Upper lobe of left lung (tissue), 6 donors: ENCODE results near the gene RNF207. TPM values are rescaled to one million over a fixed set of nuclear protein-coding genes. Genes with fewer than 3 reads are reported as not detected.

Source experiments
- ATAC-seq, 2 donors: fragments of 200-7000 bp; cut with Tn5 transposase; one replicate each; pipeline ENCODE4 v1.9.1; 2022; ENCODE audit warnings: mild to moderate bottlenecking in 2 of 2, moderate library complexity in 2 of 2; ENCODE audit not compliant: low FRiP score in 2 of 2
- DNase-seq, 2 donors: peaks; one replicate each; pipeline ENCODE4 v3.0.0-alpha.2; 2019 to 2020
- H3K27ac ChIP-seq, 4 donors: fragments of 200-600 bp; sonication (generic); one replicate each; pipeline ENCODE4 v1.5.1; 2016 to 2019
- H3K27me3 ChIP-seq, 4 donors: fragments of 200-600 bp; sonication (generic); one replicate each; pipeline ENCODE4 v1.5.1; 2017 to 2019
- H3K36me3 ChIP-seq, 4 donors: fragments of 200-600 bp; sonication (generic); one replicate each; pipeline ENCODE4 v1.5.1; 2016 to 2019
- H3K4me1 ChIP-seq, 4 donors: fragments of 200-600 bp; sonication (generic); one replicate each; pipeline ENCODE4 v1.5.1; 2018 to 2019
- H3K4me3 ChIP-seq, 4 donors: fragments of 200-600 bp; sonication (generic); one replicate each; pipeline ENCODE4 v1.5.1; 2017 to 2019; ENCODE audit warnings: mild to moderate bottlenecking in 2 of 4, moderate library complexity in 1 of 4
- H3K9me3 ChIP-seq, 4 donors: fragments of 200-600 bp; sonication (generic); one replicate each; pipeline ENCODE4 v1.5.1; 2018 to 2019
- EP300 ChIP-seq, 4 donors: sonication (generic); formaldehyde crosslinking; IDR thresholded peaks; one replicate each; pipeline ENCODE4 v1.5.1; 2017; ENCODE audit warnings: antibody characterized with exemption in 4 of 4, control low read depth in 2 of 4
- POLR2A ChIP-seq, 4 donors: fragments of 450-650 bp; IDR thresholded peaks; one replicate each; pipeline ENCODE4 v1.5.1; 2016 to 2017; ENCODE audit warnings: antibody characterized with exemption in 4 of 4, mild to moderate bottlenecking in 2 of 4
- POLR2AphosphoS5 ChIP-seq, 2 donors: sonication (generic); formaldehyde crosslinking; IDR thresholded peaks; one replicate each; pipeline ENCODE4 v1.5.1; 2017; ENCODE audit warnings: antibody characterized with exemption in 2 of 2
- WGBS, 2 donors: methylation state at CpG; one replicate each; pipeline ENCODE4 v1.1.5; 2017 to 2018; 5-methylcytosine and 5-hydroxymethylcytosine counted together
- total RNA-seq, 6 donors: library from RNA; depleted of rRNA in 4 of 6; stranded (reverse); fragments of >200 nt in 4 of 6; gene quantifications; one replicate each; pipeline versions ENCODE4 v1.1.0 to v1.2.1, GENCODE V29; 2016 to 2021
- TF ChIP-seq, protein P1 (sequence below), 6 experiments: fragments of 450-650 bp in 4 of 6; fragments of 200-600 bp in 2 of 6; sonication (generic) in 2 of 6; IDR thresholded peaks; one replicate each; pipeline ENCODE4 v1.5.1; 2016 to 2019; ENCODE audit warnings: antibody characterized with exemption in 6 of 6
- donor health status: DM: no; HTN: no; CAD: no; lungs with moderate emphysema.
- donor health status: DM: no; HTN: yes; CAD: no; lungs with severe emphysema.

Gene RNF207
- total RNA-seq, 6 donors from 2014 or later = 9.8 to 85.9 (median 18.3) TPM

DNA sequence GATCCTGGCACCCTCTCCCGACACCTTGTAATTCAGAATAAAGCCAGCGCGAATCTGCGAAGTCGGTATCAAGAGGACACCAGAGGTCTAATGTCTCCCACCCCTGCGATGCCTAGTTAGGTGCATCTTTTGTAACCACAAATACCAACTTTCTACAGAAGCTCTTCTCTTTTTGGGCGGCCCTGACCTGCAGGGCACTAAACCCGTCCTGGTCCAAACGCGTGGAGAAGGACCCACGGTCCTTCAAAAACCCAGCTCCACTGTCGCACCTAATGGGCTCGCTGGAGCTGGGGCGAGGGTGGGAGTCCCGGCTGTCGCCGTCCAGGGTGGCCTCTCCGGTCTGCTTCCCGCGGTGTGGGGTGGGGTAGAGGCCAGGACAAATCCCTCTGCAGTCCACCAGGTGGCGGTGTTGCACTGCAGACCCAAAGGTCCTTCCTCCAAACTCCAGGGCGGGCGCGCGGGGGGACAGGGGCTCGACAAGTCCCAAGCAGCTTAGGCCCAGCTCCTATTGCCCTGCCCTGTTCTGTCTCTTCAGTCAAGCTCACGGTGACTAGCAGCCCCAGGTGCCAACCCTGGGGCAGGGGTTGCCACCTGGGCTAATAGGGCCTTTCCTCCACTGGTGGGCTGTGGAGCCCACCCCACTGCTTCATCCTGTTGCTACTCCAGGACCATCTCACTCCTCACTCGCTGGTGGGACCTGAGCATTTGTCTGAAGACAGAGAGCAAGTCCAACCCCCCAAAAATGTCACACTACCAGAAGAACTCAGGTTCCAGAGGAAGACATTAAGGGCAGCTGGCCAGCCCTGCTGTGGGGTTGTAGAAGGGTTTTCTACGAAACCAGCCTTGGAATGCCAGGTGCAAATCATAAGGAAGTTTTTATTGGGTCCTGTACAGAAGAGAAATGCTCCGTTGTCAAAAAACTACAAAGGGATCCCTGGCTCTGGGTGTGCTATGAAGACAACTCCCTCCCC, 40.9 kb downstream of the RNF207 start:
- WGBS, 2 donors = 7 to 25% methylated on average over 12 to 30 of the region's 30 CpGs
- H3K4me1 ChIP-seq = peaks cover 17 to 51% (median 35%) of the 10 kb centered on the region in 4 donors
- H3K4me3 ChIP-seq = no peak overlapping the region
- no peak overlapping the region for H3K27ac ChIP-seq
- TF ChIP-seq, protein P1, sequence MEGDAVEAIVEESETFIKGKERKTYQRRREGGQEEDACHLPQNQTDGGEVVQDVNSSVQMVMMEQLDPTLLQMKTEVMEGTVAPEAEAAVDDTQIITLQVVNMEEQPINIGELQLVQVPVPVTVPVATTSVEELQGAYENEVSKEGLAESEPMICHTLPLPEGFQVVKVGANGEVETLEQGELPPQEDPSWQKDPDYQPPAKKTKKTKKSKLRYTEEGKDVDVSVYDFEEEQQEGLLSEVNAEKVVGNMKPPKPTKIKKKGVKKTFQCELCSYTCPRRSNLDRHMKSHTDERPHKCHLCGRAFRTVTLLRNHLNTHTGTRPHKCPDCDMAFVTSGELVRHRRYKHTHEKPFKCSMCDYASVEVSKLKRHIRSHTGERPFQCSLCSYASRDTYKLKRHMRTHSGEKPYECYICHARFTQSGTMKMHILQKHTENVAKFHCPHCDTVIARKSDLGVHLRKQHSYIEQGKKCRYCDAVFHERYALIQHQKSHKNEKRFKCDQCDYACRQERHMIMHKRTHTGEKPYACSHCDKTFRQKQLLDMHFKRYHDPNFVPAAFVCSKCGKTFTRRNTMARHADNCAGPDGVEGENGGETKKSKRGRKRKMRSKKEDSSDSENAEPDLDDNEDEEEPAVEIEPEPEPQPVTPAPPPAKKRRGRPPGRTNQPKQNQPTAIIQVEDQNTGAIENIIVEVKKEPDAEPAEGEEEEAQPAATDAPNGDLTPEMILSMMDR (IDR thresholded peaks at IDR 0.05) = peak; percentile 93 to 98 (median 96)
- TF ChIP-seq EP300 (IDR thresholded peaks at IDR 0.05) = no peak
- TF ChIP-seq POLR2A (IDR thresholded peaks at IDR 0.05) = no peak
- no peak for TF ChIP-seq POLR2AphosphoS5 (IDR thresholded peaks at IDR 0.05)
- H3K9me3 ChIP-seq = no peaks in the 10 kb centered on the region
- DNase-seq = peak; percentile 74 to 90
- H3K27me3 ChIP-seq = peaks cover 1 to 67% (median 41%) of the 10 kb centered on the region in 4 donors
- peak; percentile 80 to 82 for ATAC-seq
- H3K36me3 ChIP-seq = no peaks in the 10 kb centered on the region

DNA sequence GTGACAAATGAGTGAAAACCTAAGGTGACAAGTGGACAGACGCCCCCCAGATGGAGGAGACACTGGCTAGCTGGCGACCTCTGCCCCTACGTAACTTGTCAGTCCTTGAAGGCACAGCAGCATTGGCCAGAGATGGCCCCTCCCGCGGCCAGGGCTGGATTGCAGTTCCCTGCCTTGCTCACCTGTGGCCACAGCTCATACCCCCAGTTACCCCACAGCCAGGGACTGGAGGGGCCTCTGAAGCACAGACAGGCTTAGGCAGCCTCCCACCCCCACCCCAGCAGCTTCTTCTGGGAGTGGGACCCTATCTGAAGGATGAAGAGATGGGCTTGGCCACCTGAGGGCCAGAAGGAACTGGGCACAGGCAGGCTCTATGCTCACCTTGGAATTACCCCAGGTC, 41.7 kb downstream of the RNF207 start:
- Histone ChIP-seq H3K36me3 (no peaks in the 10 kb centered on the region), H3K4me1 (peaks cover 10 to 42% (median 28%) of the 10 kb centered on the region in 4 donors), H3K27ac (no peak overlapping the region), H3K27me3 (peaks cover 0 to 58% (median 34%) of the 10 kb centered on the region in 4 donors), H3K9me3 (no peaks in the 10 kb centered on the region), H3K4me3 (no peak overlapping the region)
- DNase-seq (peak in 1 of 2 donors; percentile 69), ATAC-seq (no peak)
- 74 to 75% methylated on average over 5 of the region's 5 CpGs for WGBS, 2 donors
- TF ChIP-seq EP300 (IDR thresholded peaks at IDR 0.05) = no peak
- TF ChIP-seq, protein P1 (IDR thresholded peaks at IDR 0.05) = no peak
- no peak for TF ChIP-seq POLR2A (IDR thresholded peaks at IDR 0.05)
- TF ChIP-seq POLR2AphosphoS5 (IDR thresholded peaks at IDR 0.05) = no peak

DNA sequence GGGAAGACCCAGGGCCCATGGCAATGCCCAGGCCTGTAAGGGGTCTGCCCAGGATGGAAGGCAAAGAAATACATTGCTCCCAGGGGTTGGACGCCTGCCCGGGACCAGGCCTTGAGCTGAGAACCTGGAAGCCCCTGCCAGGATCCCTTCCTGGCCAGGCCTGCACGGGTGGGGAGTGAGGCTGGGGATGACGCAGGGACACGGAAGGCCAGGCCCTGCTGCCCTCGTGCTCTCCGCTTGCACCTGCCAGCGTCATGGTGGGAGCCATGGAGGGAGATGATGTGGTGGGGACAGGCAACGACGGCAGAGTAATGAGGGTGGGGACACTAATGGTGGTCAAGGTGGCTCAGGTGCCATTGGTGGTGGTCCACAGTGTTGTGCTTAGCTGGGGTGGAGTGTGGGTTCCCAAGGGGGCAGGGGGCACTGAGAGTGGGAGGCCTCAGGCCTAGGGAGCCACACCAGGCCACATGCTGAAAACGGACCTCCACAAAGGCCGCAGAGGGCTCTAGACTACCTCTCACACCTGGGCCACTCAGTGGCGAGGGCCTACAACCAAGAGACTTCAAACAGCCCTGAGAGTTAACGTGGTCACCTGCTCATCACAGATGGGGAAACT, 42.4 kb downstream of the RNF207 start:
- peaks cover 0 to under 1% (median 0%) of the 10 kb centered on the region in 4 donors for H3K36me3 ChIP-seq
- DNase-seq (peak in 1 of 2 donors; percentile 52), ATAC-seq (no peak)
- peaks cover 0 to 52% (median 29%) of the 10 kb centered on the region in 4 donors for H3K27me3 ChIP-seq
- no peaks in the 10 kb centered on the region for H3K9me3 ChIP-seq
- TF ChIP-seq, protein P1 (IDR thresholded peaks at IDR 0.05) = no peak
- TF ChIP-seq POLR2A (IDR thresholded peaks at IDR 0.05) (no peak), EP300 (IDR thresholded peaks at IDR 0.05) (no peak), POLR2AphosphoS5 (IDR thresholded peaks at IDR 0.05) (no peak)
- no peak overlapping the region for H3K4me3 ChIP-seq
- H3K4me1 ChIP-seq = peaks cover 10 to 39% (median 27%) of the 10 kb centered on the region in 4 donors
- 75 to 76% methylated on average over 10 to 14 of the region's 14 CpGs for WGBS, 2 donors
- no peak overlapping the region for H3K27ac ChIP-seq

DNA sequence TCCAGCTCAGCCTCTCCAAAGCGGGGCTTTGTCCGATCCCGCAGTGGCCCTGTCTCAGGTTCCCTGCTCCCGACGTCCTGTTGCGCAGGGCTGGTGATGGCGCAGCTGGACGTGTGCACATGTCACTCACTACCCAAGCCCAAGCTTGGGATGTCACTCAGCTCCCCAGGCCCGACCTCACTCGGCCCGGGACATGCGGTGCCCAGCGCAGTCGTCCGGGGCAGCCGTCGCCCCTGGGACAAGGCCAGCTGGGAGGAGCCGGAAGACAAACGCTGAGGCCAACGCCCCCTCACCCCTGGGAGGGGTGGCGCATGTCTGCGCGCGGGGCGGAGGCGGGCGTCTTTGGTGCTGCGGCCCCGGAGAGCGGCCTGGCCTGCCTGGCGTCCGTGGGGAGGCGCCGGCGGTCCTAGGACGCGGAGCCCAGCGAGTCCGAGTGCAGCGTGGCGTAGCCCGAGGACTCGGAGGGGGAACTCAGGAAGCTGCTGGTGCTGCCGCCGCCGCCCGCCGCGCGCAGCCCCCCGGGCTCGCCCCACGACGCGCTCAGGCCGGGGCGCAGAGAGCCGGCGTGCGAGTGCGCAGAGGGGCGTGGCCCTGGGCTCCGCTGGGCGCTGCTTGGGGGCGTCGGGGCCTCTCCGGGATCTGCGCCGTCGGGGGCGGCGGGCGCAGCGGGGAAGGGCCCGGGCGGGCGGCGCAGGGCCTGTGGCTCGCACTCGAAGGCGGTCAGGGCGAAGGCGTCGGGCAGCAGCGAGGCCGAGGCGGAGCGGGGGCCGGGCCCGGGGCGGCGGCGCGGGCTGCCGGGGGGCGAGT, 43.2 kb downstream of the RNF207 start:
- peak overlapping the region in 3 of 4 donors; percentile 11 to 30 (median 13) for H3K4me3 ChIP-seq
- DNase-seq (peak in 1 of 2 donors; percentile 87), ATAC-seq (no peak)
- peaks cover 10 to 39% (median 27%) of the 10 kb centered on the region in 4 donors for H3K4me1 ChIP-seq
- no peak overlapping the region for H3K27ac ChIP-seq
- H3K9me3 ChIP-seq = no peaks in the 10 kb centered on the region
- TF ChIP-seq POLR2AphosphoS5 (IDR thresholded peaks at IDR 0.05) (no peak), POLR2A (IDR thresholded peaks at IDR 0.05) (no peak)
- TF ChIP-seq, protein P1 (IDR thresholded peaks at IDR 0.05) = no peak
- H3K27me3 ChIP-seq = peaks cover 0 to 44% (median 23%) of the 10 kb centered on the region in 4 donors
- 44 to 100% methylated on average over 1 to 9 of the region's 96 CpGs for WGBS, 2 donors
- H3K36me3 ChIP-seq = peaks cover 0 to 6% (median 0%) of the 10 kb centered on the region in 4 donors
